Mammary epithelial cell (primary cell): ENCODE data around the gene KIF6.

ENCODE experiments used
- CTCF ChIP-seq, 2 donors: IDR thresholded peaks in 1 of 2; conservative IDR thresholded peaks in 1 of 2; 2 replicates each; pipeline ENCODE4 v1.5.1; 2011 to 2012; ENCODE audit warnings: inconsistent platforms in 2 of 2, low read length in 2 of 2, mild to moderate bottlenecking in 2 of 2, control low read depth in 1 of 2, low read depth in 1 of 2; ENCODE audit not compliant: insufficient read depth in 1 of 2; ENCODE audit errors: extremely low read depth in 1 of 2
- EZH2 ChIP-seq: IDR thresholded peaks from 2 replicates; pipeline ENCODE4 v1.6.1; 2012; ENCODE audit warnings: low read length, inconsistent platforms, borderline replicate concordance

- TF ChIP-seq CTCF (conservative IDR thresholded peaks at IDR 0.05 in 1 of 2, IDR thresholded peaks at IDR 0.05 in 1 of 2; ENCODE audit: extremely low read depth in 1 of 2, insufficient read depth in 1 of 2, low read depth in 1 of 2, low read length in 2 of 2): no peak
- no peak for TF ChIP-seq EZH2
Measured at GRCh38 chr6:39465539-39465938, 259.7 kb downstream of the KIF6 start.
